ENCODE measurements around the gene CACNA1I. TPM values are rescaled to one million over a fixed set of nuclear protein-coding genes. Genes with fewer than 3 reads are reported as not detected.

CACNA1I gene
- total and polyA plus RNA-seq, 2 of the 8 experiments (the other 6 are each of a cell fraction or from before 2014, with no cell fraction given): 0.77 to 1.2 TPM

DNA sequence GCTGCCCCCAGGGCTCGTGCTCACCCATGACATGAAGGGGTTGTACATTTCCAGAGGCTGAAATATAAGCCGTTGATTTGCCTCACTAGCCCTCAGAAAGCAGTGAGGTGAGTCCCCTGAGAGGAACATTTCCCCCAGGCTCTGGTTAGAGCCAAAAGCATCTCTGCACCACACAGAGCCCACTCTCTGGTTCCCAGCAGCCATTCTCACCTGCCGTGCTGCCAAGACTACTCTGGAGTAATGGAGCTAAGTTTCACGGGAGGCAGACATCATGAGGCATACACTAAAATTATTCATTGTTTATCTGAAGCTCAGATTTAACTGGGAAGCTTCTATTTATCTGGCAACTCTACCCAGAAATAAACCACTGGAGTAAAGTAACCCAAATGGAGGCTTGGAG, 40.8 kb downstream of the CACNA1I start (continued):
- TF ChIP-seq SUZ12 (IDR thresholded peaks at IDR 0.05; ENCODE audit: low read length): no peak
- TF ChIP-seq CREB1 (IDR thresholded peaks at IDR 0.05): no peak
- no peak for TF ChIP-seq JUND (IDR thresholded peaks at IDR 0.05; ENCODE audit: low read length)
- TF ChIP-seq YY1 (IDR thresholded peaks at IDR 0.05; ENCODE audit: low read depth, low read length): no peak
- no peak for TF ChIP-seq TCF12 (IDR thresholded peaks at IDR 0.05; ENCODE audit: low read depth, low read length)
- no peak for TF ChIP-seq FOSL1 (IDR thresholded peaks at IDR 0.05; ENCODE audit: insufficient read depth, low read depth, low read length)
- TF ChIP-seq SAP30 (IDR thresholded peaks at IDR 0.05; ENCODE audit: insufficient read depth, insufficient replicate concordance, low read length): no peak
- no peak for TF ChIP-seq NRF1 (IDR thresholded peaks at IDR 0.05; ENCODE audit: low read depth, low read length)
